Kidney glomerular epithelial cell (primary cell): ENCODE measurements around the gene SPATA18.
"Not testable (repeated sequence)": the region's sequence is repeated elsewhere in the genome, so short reads cannot be mapped to it uniquely, and the experiment has no call there.

Source experiments
- DNase-seq: peaks from one replicate; lab custom pipeline; 2025; lab: John Stamatoyannopoulos, UW

The SPATA18 gene

GRCh38 chr4:52106191-52106590 is 55.1 kb downstream of the SPATA18 start:
- DNase-seq = no peak

GRCh38 chr4:52106660-52107059 is 55.6 kb downstream of the SPATA18 start:
- DNase-seq = no peak

- no peak for DNase-seq
Measured at GRCh38 chr4:52107336-52107735, 56.2 kb downstream of the SPATA18 start.

- no peak for DNase-seq
Measured at GRCh38 chr4:52107745-52108144, 56.6 kb downstream of the SPATA18 start.

- DNase-seq = no peak
Measured at GRCh38 chr4:52110171-52110570, 59.1 kb downstream of the SPATA18 start.

GRCh38 chr4:52111995-52112394 is 60.9 kb downstream of the SPATA18 start:
- no peak for DNase-seq

GRCh38 chr4:52112411-52112810 is 61.3 kb downstream of the SPATA18 start:
- DNase-seq = no peak

GRCh38 chr4:52116641-52117040 is 65.5 kb downstream of the SPATA18 start:
- DNase-seq = no peak

- no peak for DNase-seq
Measured at GRCh38 chr4:52126226-52126625, 75.1 kb downstream of the SPATA18 start.

GRCh38 chr4:52126966-52127365 is 75.9 kb downstream of the SPATA18 start:
- DNase-seq = peak; percentile 11

GRCh38 chr4:52135171-52135570 is 84.1 kb downstream of the SPATA18 start:
- DNase-seq = no peak

GRCh38 chr4:52137152-52137551 is 86.0 kb downstream of the SPATA18 start:
- not testable (repeated sequence) for DNase-seq

- no peak for DNase-seq
Measured at GRCh38 chr4:52142816-52143215, 91.7 kb downstream of the SPATA18 start.

- no peak for DNase-seq
Measured at GRCh38 chr4:52143815-52144214, 92.7 kb downstream of the SPATA18 start.

- no peak for DNase-seq
Measured at GRCh38 chr4:52144372-52144771, 93.3 kb downstream of the SPATA18 start.
